T-helper 17 cell (primary cell): ENCODE results near the gene RPL27. TPM values are rescaled to one million over a fixed set of nuclear protein-coding genes. Genes with fewer than 3 reads are reported as not detected.

Experiments used
- ATAC-seq: fragments of 150-1000 bp; cut with Tn5 transposase; 2 replicates; pipeline ENCODE4 v1.10.0; 2021; ENCODE audit warnings: mild to moderate bottlenecking, moderate library complexity
- DNase-seq, 3 donors: peaks; one replicate each; pipeline versions ENCODE4 v3.0.0 to v3.0.0-alpha.2; 2020 to 2021
- H3K9me3 ChIP-seq: one replicate; pipeline ENCODE4 v1.7.0; 2013; ENCODE audit warnings: low read length, mild to moderate bottlenecking; ENCODE audit not compliant: control insufficient read depth, poor library complexity, severe bottlenecking
- H3K27ac Mint-ChIP-seq: one replicate; pipeline ENCODE4 v1.8.0; 2022; ENCODE audit warnings: mild to moderate bottlenecking, moderate library complexity, mixed read lengths
- H3K27me3 Mint-ChIP-seq: one replicate; pipeline ENCODE4 v1.8.0; 2022; ENCODE audit warnings: mixed read lengths
- H3K36me3 Mint-ChIP-seq: one replicate; pipeline ENCODE4 v1.8.0; 2022; ENCODE audit warnings: low read depth, mixed read lengths
- H3K4me1 Mint-ChIP-seq: one replicate; pipeline ENCODE4 v1.8.0; 2022; ENCODE audit warnings: mild to moderate bottlenecking, mixed read lengths
- H3K4me3 Mint-ChIP-seq: one replicate; pipeline ENCODE4 v1.8.0; 2022; ENCODE audit warnings: mild to moderate bottlenecking, moderate library complexity, mixed read lengths
- total RNA-seq, 4 donors: library from RNA in 2 of 4; stranded (reverse) in 2 of 4; gene quantifications; one replicate each; pipeline ENCODE4 v1.2.3 and lab custom pipeline; 2022 to 2026

The RPL27 gene
- total RNA-seq, 2 donors from 2014 or later, result 1,342 to 1,395 TPM

DNA sequence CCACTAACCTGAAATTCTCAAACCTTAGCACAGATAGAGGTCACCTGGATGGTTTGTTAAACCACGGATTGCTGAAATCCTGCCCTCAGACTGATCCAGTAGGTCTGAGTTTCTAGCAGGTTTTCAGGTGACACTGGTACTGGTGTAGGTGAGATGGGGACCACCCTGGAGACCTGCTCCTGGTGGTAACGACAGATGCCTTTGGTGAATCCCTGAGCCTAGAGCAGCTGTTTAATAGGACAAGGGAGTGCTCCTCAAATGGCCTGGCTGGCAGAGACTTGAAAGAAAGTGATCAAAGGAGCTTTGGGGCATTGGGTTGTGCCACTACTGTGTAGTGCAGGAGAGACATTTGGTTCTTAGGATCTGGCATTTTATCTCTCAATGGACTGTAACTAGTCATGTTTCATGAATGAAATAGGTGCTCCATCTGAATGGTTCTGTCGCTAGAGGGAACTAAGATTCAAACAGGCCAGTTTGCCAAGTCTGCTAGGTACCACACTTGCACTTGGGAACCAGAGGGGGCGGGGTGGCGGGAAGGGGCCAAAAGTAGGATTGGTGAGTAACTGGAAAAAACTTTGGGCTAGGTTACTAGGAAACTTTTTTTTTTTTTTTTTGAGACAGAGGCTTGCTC is 5.4 kb downstream of the RPL27 start:
- DNase-seq (no peak), ATAC-seq (no peak)
- H3K36me3 Mint-ChIP-seq, result no peaks in the 10 kb centered on the region
- H3K4me1 Mint-ChIP-seq, result peaks cover 21% of the 10 kb centered on the region
- H3K27ac Mint-ChIP-seq, result peak overlapping the region; percentile 71
- no peak overlapping the region for H3K4me3 Mint-ChIP-seq
- no peaks in the 10 kb centered on the region for H3K9me3 ChIP-seq
- H3K27me3 Mint-ChIP-seq, result no peaks in the 10 kb centered on the region

DNA sequence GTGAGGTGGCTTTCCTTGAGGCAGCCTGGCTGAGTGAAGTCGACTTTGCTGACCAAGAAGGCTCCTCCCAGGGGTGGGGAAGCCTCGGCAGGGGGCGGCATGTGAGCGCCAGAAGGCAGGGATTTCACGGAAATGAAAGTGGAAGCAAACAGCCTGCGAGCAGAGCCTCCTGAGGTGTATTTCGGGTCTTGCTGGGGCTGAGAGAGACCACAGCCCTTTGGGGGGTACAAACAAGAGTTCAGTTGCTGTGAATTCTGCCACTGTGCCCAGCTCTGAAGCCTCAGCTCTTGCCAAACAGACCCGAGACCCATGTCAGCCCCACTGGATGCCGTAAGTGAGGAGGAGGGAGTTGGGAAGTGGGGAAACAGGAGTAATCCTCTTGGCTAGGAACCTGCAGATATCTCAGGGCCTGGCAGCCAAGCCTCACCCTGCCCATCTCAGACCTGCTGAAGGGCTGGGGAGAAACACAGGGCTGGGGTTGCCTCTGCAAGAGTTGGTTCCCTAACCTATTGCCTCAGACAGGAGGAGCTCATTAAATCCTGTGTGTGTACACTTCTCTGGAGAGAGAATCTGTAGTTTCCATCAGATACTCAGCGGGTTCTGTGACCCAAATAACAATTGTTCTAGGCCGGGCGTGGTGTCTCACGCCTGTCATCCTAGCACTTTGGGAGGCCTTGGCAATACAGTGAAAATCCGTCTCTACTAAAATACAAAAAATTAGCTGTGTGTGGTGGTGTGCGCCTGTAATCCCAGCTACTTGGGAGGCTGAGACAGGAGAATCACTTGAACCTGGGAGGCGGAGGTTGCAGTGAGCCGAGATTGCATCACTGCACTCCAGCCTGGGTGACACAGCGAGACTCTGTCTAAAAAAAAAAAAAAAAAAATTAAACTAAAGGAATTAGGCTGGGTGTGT is 8.7 kb downstream of the RPL27 start, which contains the start of gene IFI35:
TSS of gene IFI35 (plus strand) at position 146 of the 913 bp plus-strand sequence. CDS start at position 310, 164 bp downstream.
- ATAC-seq, result peak; percentile 98
- peak; percentile 63 to 73 (median 71) for DNase-seq
- peak within 1 kb of the TSS; percentile 99 for H3K4me3 Mint-ChIP-seq
- H3K9me3 ChIP-seq, result no peaks in the 10 kb centered on the region
- no peaks in the 10 kb centered on the region for H3K36me3 Mint-ChIP-seq
- H3K27me3 Mint-ChIP-seq, result no peaks in the 10 kb centered on the region
- H3K27ac Mint-ChIP-seq, result peak within 1 kb of the TSS; percentile 96
- peaks cover 17% of the 10 kb centered on the region for H3K4me1 Mint-ChIP-seq

DNA sequence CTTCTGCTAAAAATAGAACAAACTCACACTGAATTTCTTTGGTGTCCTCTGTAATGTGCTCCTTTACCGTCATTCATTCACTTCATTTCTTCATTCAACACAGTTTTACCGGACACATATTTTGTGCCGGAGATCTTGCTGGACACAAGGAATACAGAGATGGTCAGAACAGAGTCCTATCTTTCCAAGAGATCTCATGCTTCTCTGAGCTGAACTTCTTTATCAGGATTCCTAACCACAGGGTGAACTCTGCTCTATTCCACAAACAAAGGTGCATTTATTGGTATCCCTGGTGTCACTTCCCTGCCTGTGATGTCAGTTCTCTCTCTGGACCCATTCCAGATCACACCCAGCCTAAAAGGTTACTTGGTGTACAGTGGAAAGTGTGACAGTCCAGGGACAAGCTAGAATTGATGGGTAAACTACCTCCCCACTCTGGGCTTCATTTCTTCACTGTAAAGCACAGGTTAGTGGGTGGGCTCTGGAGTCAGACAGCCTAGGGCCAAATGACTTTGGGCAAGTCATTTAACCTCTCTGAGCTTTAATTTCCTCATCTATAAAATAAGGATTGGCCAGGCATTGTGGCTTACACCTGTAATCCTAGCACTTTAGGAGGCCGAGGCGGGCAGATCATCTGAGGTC is 12.6 kb downstream of the RPL27 start:
- Mint-ChIP-seq H3K4me3 (no peak overlapping the region), H3K27me3 (no peaks in the 10 kb centered on the region), H3K4me1 (peaks cover 17% of the 10 kb centered on the region), H3K36me3 (peaks cover 2% of the 10 kb centered on the region), H3K27ac (no peak overlapping the region)
- ATAC-seq, result no peak
- no peak for DNase-seq
- H3K9me3 ChIP-seq, result no peaks in the 10 kb centered on the region

DNA sequence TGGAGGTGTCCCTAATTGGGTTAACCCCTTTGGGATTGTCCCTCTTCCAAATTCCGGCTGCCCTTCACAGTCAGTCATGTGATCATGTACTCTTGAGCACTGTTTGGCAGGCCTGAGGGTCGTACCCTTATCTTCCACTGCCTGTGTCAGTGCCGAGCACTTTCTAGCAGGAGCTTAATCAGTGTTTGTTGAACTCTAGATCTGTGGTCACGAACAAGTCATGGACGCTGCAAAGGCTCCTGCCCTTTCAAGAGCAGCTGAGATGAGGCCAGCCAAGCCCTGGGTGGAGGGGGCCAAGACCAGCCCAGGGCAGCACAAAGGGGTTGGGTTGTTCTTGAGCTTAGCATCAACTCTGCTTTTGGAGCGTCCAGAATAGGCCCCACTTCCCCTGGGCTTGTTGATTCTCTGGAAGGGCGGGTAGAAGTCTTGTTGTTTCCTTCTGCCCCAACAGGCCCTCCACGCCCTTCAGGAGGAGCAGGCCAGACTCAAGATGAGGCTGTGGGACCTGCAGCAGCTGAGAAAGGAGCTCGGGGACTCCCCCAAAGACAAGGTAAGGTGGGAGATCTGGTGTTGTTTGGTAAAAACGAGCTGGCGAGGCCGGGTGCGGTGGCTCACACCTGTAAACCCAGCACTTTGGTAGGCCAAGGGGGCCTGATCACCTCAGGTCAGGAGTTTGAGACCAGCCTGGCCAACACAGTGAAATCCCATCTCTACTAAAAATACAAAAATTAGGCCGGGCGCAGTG is 13.7 kb downstream of the RPL27 start:
- peaks cover 11% of the 10 kb centered on the region for H3K4me1 Mint-ChIP-seq
- H3K27me3 Mint-ChIP-seq, result no peaks in the 10 kb centered on the region
- ATAC-seq (no peak), DNase-seq (no peak)
- no peak overlapping the region for H3K27ac Mint-ChIP-seq
- peaks cover 2% of the 10 kb centered on the region for H3K36me3 Mint-ChIP-seq
- no peaks in the 10 kb centered on the region for H3K9me3 ChIP-seq
- no peak overlapping the region for H3K4me3 Mint-ChIP-seq

DNA sequence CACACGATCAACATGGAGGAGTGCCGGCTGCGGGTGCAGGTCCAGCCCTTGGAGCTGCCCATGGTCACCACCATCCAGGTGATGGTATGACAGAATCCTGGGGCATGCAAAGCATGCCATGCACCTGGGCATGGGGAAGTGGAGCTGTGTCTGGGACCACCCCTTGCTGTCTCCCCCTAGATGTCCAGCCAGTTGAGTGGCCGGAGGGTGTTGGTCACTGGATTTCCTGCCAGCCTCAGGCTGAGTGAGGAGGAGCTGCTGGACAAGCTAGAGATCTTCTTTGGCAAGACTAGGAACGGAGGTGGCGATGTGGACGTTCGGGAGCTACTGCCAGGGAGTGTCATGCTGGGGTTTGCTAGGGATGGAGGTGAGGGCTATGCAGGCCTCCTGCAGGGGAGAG is 15.1 kb downstream of the RPL27 start:
- Mint-ChIP-seq H3K36me3 (peaks cover 2% of the 10 kb centered on the region), H3K4me1 (peaks cover 14% of the 10 kb centered on the region), H3K27me3 (no peaks in the 10 kb centered on the region), H3K4me3 (no peak overlapping the region), H3K27ac (peak overlapping the region; percentile 45)
- DNase-seq (no peak), ATAC-seq (no peak)
- H3K9me3 ChIP-seq, result no peaks in the 10 kb centered on the region

DNA sequence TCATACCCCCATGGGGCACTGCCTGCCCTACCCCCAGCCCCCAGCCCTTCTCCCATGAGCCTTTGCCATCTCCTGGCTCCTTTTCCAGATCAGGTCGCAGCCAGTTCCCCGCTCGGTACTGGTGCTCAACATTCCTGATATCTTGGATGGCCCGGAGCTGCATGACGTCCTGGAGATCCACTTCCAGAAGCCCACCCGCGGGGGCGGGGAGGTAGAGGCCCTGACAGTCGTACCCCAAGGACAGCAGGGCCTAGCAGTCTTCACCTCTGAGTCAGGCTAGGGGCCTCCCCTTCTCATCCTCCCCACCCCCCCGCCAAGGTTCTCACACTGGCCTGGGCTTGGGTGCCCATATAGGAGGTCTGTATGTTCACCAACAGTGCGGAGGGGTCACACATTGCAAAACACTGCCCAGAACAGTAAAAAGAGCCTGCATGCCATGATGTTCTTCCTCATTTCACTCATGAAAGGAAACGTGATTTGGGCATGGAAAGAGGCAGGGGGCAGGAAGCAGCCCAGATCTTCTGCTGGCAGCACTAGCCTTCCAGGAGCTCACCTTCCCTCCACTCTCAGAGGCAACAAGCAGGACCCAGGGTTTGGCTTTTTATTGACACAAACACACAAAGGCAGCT is 15.9 kb downstream of the RPL27 start:
- peaks cover 21% of the 10 kb centered on the region for H3K4me1 Mint-ChIP-seq
- peaks cover 2% of the 10 kb centered on the region for H3K36me3 Mint-ChIP-seq
- peak overlapping the region; percentile 84 for H3K27ac Mint-ChIP-seq
- H3K27me3 Mint-ChIP-seq, result no peaks in the 10 kb centered on the region
- DNase-seq (no peak), ATAC-seq (no peak)
- no peak overlapping the region for H3K4me3 Mint-ChIP-seq
- no peaks in the 10 kb centered on the region for H3K9me3 ChIP-seq

DNA sequence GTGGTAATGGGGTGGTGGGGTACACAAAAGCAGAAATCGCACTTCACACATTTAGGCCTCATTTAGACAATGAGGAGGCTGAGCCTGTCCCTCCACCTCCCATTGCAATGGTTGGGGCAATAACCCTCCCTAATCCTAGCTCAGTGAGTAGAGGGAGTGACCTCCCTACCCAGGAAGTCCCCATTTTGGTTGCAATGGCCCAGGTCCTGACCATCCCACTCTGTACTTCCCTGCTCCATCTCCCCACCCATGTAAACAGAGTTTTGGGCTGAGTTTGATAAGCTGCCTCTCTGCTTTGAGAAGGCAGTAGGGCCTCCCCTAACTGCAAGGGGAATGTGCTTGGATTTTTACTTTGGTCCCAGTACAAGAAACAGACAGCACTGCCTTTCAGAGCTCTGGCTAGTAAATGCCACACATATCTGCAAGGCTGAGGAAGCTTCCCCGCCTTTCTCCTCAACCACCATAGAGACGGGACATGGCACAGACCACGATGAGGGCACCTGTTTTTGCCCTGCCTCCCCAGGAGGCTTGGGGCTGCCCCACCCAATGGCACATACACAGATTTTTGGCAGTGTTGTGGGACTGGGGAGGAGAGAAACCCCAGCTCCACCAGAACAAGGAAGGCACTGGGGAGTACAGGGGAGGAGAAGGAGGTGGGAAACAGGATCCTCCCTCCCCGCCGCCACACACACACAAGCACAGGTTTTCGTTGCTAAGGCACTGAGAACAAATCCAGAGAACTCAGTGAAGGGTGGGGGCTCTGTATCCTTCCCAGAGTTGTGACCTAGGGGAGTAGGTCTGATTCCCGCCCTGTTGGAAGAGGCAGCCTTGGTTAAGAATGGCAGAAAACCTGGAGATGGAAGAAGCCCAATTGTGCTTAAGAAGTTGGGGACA is 16.7 kb downstream of the RPL27 start:
- no peaks in the 10 kb centered on the region for H3K9me3 ChIP-seq
- ATAC-seq (no peak), DNase-seq (no peak)
- H3K4me1 Mint-ChIP-seq, result peaks cover 27% of the 10 kb centered on the region
- peak overlapping the region; percentile 84 for H3K27ac Mint-ChIP-seq
- peaks cover 2% of the 10 kb centered on the region for H3K36me3 Mint-ChIP-seq
- H3K4me3 Mint-ChIP-seq, result no peak overlapping the region
- no peaks in the 10 kb centered on the region for H3K27me3 Mint-ChIP-seq

DNA sequence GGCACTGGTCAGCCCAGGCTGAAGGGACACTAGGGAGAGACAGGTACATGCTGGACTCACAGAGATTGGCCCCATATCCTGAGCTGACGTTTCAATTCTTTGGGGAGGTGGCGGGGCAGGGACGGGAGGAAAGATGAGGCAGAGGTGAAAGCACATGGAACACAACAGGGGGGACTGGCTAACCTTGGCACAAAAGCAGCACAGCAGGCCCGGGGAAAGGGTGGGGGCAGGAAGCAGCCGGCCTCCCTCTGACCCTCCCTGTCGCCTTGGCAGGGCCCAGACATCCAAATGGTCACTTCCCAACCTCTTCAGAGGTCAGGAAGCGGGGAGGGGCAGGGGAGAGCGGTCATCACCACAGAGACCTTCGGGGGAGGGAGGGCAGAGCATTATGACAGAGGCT is 17.4 kb downstream of the RPL27 start:
- H3K9me3 ChIP-seq, result no peaks in the 10 kb centered on the region
- ATAC-seq, result no peak
- H3K4me1 Mint-ChIP-seq, result peaks cover 27% of the 10 kb centered on the region
- H3K4me3 Mint-ChIP-seq, result no peak overlapping the region
- H3K27me3 Mint-ChIP-seq, result no peaks in the 10 kb centered on the region
- no peak for DNase-seq
- H3K36me3 Mint-ChIP-seq, result peaks cover 2% of the 10 kb centered on the region
- peak overlapping the region; percentile 84 for H3K27ac Mint-ChIP-seq

DNA sequence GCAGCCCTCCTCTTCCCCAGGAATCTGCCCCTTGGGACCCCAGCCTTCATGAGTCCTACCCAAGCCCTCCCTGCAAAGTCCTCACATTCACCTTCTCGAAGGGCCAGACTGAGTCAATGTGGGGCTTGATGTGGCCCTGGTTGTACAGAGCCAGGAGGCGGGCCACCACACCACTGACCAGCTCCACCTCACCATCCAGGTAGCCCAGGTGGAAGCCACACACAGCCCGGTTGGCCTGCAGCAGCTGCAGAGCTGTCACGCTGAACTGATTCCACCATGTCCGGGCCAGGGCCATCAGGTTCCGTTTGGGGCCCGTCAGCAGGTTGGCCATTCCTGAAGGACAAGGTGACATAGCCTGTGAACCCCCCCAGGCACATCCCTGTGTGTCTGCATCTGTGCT is 18.0 kb downstream of the RPL27 start:
- H3K9me3 ChIP-seq, result no peaks in the 10 kb centered on the region
- no peak for ATAC-seq
- H3K27ac Mint-ChIP-seq, result peak overlapping the region; percentile 29
- DNase-seq, result no peak
- peaks cover 2% of the 10 kb centered on the region for H3K36me3 Mint-ChIP-seq
- peak overlapping the region; percentile 21 for H3K4me3 Mint-ChIP-seq
- no peaks in the 10 kb centered on the region for H3K27me3 Mint-ChIP-seq
- peaks cover 30% of the 10 kb centered on the region for H3K4me1 Mint-ChIP-seq

DNA sequence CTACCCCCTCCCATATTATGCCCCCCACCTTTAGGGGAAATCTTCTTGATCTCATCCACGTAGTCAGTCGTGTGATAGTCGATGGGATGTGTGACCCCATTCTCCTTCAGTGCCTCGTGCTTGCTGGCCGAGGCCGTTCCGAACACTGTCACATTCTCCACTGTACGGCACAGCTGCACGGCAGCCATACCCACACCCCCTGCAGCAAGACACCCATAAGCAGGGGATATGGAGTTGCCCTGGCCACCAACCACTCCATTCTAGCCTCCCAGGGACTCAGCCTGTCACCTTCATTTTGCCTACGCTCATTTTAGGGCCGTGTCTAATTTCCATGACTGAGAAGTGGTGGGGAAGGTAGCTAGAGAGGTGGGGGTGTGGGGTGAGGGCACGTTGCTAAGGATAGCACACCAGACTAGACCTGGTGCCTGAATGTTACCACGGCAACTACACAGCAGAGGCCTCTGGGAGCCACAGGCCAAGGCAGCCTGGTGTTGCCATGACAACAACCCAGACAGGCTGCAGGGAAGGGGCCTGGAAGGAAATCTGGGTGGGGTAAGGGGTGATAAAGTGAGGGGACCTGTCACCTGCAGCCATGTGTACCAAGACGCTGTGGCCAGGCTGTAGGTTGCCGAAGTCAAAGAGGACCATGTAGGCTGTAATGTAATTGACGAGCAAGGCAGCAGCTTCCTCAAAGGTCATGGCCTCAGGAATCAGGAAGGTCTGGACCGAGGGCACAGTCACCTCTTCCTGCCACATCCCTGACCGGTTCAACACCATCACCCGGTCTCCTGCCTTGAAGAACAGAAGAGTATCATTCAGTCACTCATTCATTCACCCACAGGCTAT is 20.0 kb downstream of the RPL27 start:
- DNase-seq (peak in 2 of 3 donors; percentile 36 to 43), ATAC-seq (peak; percentile 76)
- H3K27ac Mint-ChIP-seq, result peak overlapping the region; percentile 94
- peaks cover 32% of the 10 kb centered on the region for H3K4me1 Mint-ChIP-seq
- H3K4me3 Mint-ChIP-seq, result peak overlapping the region; percentile 53
- peaks cover 2% of the 10 kb centered on the region for H3K36me3 Mint-ChIP-seq
- H3K9me3 ChIP-seq, result no peaks in the 10 kb centered on the region
- H3K27me3 Mint-ChIP-seq, result no peaks in the 10 kb centered on the region

DNA sequence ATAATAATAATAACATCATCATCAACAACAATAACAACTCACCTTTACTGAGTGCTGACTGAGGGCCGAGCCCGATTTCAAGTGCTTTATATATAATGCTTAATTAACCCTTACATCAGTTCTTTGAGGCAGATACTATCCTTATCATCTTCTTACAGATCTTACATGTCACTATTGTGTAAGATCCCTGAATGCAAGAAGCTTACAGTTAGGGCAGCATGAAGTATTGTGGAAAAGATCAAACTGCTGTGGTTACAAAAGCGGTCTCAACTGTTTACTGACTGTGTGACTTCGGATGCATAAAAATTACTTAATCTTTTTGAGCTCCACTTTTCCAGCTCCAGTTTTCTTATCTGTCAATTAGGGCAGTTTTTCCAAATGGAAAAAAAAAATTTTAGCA is 20.7 kb downstream of the RPL27 start:
- no peaks in the 10 kb centered on the region for H3K9me3 ChIP-seq
- Mint-ChIP-seq H3K4me3 (peak overlapping the region; percentile 53), H3K36me3 (peaks cover 2% of the 10 kb centered on the region), H3K27ac (peak overlapping the region; percentile 94), H3K4me1 (peaks cover 32% of the 10 kb centered on the region), H3K27me3 (no peaks in the 10 kb centered on the region)
- DNase-seq, result no peak
- peak; percentile 36 for ATAC-seq
